OCI-LY3 (cell line): ENCODE results near the gene ZBTB16.

Experiments
- H2AFZ ChIP-seq: fragments of 200-600, 300-600 bp; shearing (Covaris generic); 2 replicates; pipeline ENCODE4 v1.6.0; 2014; ENCODE audit warnings: antibody characterized with exemption, low read depth, low read length
- H3K27ac ChIP-seq: fragments of 200-600, 300-600 bp; sonication (generic); 2 replicates; pipeline ENCODE4 v1.5.1; 2014; ENCODE audit warnings: mild to moderate bottlenecking, low read length, moderate library complexity, mixed read lengths
- H3K27me3 ChIP-seq: fragments of 200-600, 300-600 bp; sonication (generic); 2 replicates; pipeline ENCODE4 v1.6.1; 2014; ENCODE audit warnings: low read depth, low read length, mixed read lengths
- H3K36me3 ChIP-seq: fragments of 200-600, 300-600 bp; sonication (generic); replicated peaks from 2 replicates; pipeline ENCODE3; 2014; ENCODE audit warnings: low read depth, low read length, mixed read lengths
- H3K4me1 ChIP-seq: fragments of 300-600, 200-600 bp; sonication (generic); 2 replicates; pipeline ENCODE4 v1.6.1; 2014; ENCODE audit warnings: low read length, mixed read lengths
- H3K4me2 ChIP-seq: fragments of 200-600, 300-600 bp; sonication (generic); 2 replicates; pipeline ENCODE4 v1.6.1; 2014; ENCODE audit warnings: low read length, mixed read lengths
- H3K4me3 ChIP-seq: fragments of 300-600, 200-600 bp; sonication (generic); 2 replicates; pipeline ENCODE4 v1.5.1; 2014; ENCODE audit warnings: antibody characterized with exemption, mild to moderate bottlenecking, low read length, moderate library complexity
- H3K79me2 ChIP-seq: fragments of 300-600, 200-600 bp; shearing (Covaris generic); 2 replicates; pipeline ENCODE4 v1.6.1; 2014; ENCODE audit warnings: mild to moderate bottlenecking, low read length, mixed read lengths
- H3K9ac ChIP-seq: fragments of 300-600, 200-600 bp; shearing (Covaris generic); 2 replicates; pipeline ENCODE4 v1.6.0; 2014; ENCODE audit warnings: mild to moderate bottlenecking, low read length, moderate library complexity
- H3K9me3 ChIP-seq: fragments of 200-600, 300-600 bp; shearing (Covaris generic); 2 replicates; pipeline ENCODE4 v1.6.1; 2014; ENCODE audit warnings: low read length, mixed read lengths; ENCODE audit not compliant: insufficient read depth
- H4K20me1 ChIP-seq: fragments of 200-600, 300-600 bp; sonication (generic); 2 replicates; pipeline ENCODE4 v1.6.1; 2016; ENCODE audit warnings: low read length, mixed read lengths; ENCODE audit not compliant: insufficient read depth
- CTCF ChIP-seq: fragments of 200-600, 300-600 bp; sonication (generic); IDR thresholded peaks from 2 replicates; pipeline ENCODE4 v1.5.1; 2014; ENCODE audit warnings: antibody characterized with exemption, low read length, low read depth
- EZH2phosphoT487 ChIP-seq: fragments of 200-600 bp; shearing (Covaris generic); IDR thresholded peaks from 2 replicates; pipeline ENCODE4 v1.6.1; 2018; ENCODE audit warnings: antibody characterized with exemption, mixed run types, low read depth

ZBTB16 gene

DNA sequence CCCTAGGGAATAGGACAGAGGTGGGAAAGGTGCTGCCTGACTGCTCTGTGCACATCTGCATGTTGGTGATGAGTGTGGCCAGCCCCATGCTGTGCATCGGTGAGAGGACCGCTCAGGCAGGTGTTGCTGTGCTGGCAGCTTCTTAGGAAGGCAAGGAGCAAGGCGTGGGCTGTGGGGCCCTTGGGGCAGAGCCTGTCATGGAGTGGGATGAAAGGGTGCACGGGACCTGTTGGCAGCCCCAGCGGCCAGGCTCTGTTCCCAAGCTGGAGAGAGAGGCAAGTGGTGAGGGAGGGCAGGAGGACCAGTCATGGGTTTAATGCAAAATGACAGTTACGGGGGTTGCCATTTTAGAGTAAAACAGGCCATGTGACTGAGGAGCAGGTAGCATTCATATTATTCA is 78.3 kb downstream of the ZBTB16 start:
- no peaks in the 10 kb centered on the region for H3K9me3 ChIP-seq
- no peak overlapping the region for H3K4me2 ChIP-seq
- peaks cover 34% of the 10 kb centered on the region for H3K27me3 ChIP-seq
- H3K36me3 ChIP-seq, result no peaks in the 10 kb centered on the region
- no peaks in the 10 kb centered on the region for H4K20me1 ChIP-seq
- H3K27ac ChIP-seq, result no peak overlapping the region
- H3K4me3 ChIP-seq, result no peak overlapping the region
- no peak overlapping the region for H3K9ac ChIP-seq
- H2AFZ ChIP-seq, result no peak overlapping the region
- no peak for TF ChIP-seq CTCF
- TF ChIP-seq EZH2phosphoT487, result no peak
- no peaks in the 10 kb centered on the region for H3K4me1 ChIP-seq
- H3K79me2 ChIP-seq, result no peaks in the 10 kb centered on the region

DNA sequence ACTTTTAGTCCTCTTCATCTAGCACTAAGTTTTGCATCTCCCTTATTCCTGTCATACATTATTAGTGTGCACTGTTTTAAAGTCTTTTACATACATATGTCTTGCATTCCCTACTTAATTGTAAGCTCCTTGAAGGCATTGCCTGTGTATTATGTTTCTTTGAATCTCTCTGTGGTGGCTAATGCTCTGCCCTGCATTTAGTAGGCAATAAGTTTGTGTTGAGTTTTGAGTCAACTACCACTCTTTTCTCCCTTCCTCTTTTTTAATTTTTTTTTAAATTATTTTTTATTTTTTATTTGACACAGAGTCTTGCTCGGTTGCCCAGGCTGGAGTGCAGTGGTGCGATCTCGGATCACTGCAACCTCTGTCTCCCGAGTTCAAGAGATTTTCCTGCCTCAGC is 78.9 kb downstream of the ZBTB16 start:
- H3K36me3 ChIP-seq, result no peaks in the 10 kb centered on the region
- H3K79me2 ChIP-seq, result no peaks in the 10 kb centered on the region
- H2AFZ ChIP-seq, result no peak overlapping the region
- peaks cover 39% of the 10 kb centered on the region for H3K27me3 ChIP-seq
- no peak for TF ChIP-seq EZH2phosphoT487
- H3K4me1 ChIP-seq, result no peaks in the 10 kb centered on the region
- no peaks in the 10 kb centered on the region for H4K20me1 ChIP-seq
- H3K9me3 ChIP-seq, result no peaks in the 10 kb centered on the region
- H3K4me2 ChIP-seq, result no peak overlapping the region
- no peak overlapping the region for H3K4me3 ChIP-seq
- no peak overlapping the region for H3K9ac ChIP-seq
- no peak overlapping the region for H3K27ac ChIP-seq

GRCh38 chr11:114140826-114141225 is 81.3 kb downstream of the ZBTB16 start:
- Histone ChIP-seq H3K9ac (no peak overlapping the region), H4K20me1 (no peaks in the 10 kb centered on the region), H3K4me2 (no peak overlapping the region), H3K9me3 (no peaks in the 10 kb centered on the region), H3K4me3 (no peak overlapping the region), H3K27ac (no peak overlapping the region), H3K4me1 (no peaks in the 10 kb centered on the region), H3K36me3 (no peaks in the 10 kb centered on the region), H3K79me2 (no peaks in the 10 kb centered on the region), H3K27me3 (peaks cover 24% of the 10 kb centered on the region), H2AFZ (no peak overlapping the region)
- TF ChIP-seq EZH2phosphoT487 (no peak), CTCF (no peak)

DNA sequence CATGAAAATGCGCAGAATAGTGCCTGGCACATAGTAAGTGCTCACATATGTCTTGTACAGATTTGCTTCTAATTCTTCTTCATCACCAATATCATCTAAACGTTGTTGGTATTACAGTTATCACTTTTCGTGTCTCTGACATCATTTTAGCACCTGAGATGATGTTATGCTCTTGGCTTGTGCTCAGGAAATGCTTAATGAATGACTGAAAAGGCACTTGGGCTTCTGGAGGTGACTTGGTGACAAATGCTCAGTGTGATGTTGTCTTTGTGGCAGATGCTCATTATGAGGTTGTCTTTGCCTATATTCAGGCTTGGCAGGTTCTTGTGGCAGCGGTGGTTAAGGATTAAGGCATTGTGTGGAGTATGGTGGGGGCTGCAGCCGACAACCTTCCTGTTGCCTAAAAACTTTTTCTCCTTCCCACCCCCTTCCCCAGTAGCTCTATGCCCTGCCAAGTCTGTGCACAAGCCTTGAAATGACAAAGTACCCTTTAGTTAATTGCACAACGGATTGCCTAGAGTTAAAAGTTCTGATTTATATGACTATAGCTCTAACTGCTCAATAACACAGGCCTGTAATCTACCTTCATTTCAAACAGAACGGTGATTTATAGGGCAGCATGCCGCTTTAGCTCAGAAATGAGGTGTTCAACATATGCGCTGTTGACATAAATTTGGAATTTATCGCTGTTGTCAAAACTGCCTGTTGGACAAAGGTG is 82.5 kb downstream of the ZBTB16 start:
- H3K4me2 ChIP-seq, result no peak overlapping the region
- no peak overlapping the region for H3K4me3 ChIP-seq
- H3K9ac ChIP-seq, result no peak overlapping the region
- H3K27me3 ChIP-seq, result peaks cover 22% of the 10 kb centered on the region
- no peak overlapping the region for H2AFZ ChIP-seq
- TF ChIP-seq EZH2phosphoT487 (no peak), CTCF (no peak)
- H3K79me2 ChIP-seq, result no peaks in the 10 kb centered on the region
- no peaks in the 10 kb centered on the region for H3K9me3 ChIP-seq
- no peak overlapping the region for H3K27ac ChIP-seq
- H4K20me1 ChIP-seq, result no peaks in the 10 kb centered on the region
- no peaks in the 10 kb centered on the region for H3K36me3 ChIP-seq
- H3K4me1 ChIP-seq, result no peaks in the 10 kb centered on the region
